ENCODE data around the gene ZNF354C. TPM values are rescaled to one million over a fixed set of nuclear protein-coding genes. Genes with fewer than 3 reads are reported as not detected.

The ZNF354C gene
- total RNA-seq, 4 donors from 2014 or later, result 5.9 to 38.7 (median 11.8) TPM

DNA sequence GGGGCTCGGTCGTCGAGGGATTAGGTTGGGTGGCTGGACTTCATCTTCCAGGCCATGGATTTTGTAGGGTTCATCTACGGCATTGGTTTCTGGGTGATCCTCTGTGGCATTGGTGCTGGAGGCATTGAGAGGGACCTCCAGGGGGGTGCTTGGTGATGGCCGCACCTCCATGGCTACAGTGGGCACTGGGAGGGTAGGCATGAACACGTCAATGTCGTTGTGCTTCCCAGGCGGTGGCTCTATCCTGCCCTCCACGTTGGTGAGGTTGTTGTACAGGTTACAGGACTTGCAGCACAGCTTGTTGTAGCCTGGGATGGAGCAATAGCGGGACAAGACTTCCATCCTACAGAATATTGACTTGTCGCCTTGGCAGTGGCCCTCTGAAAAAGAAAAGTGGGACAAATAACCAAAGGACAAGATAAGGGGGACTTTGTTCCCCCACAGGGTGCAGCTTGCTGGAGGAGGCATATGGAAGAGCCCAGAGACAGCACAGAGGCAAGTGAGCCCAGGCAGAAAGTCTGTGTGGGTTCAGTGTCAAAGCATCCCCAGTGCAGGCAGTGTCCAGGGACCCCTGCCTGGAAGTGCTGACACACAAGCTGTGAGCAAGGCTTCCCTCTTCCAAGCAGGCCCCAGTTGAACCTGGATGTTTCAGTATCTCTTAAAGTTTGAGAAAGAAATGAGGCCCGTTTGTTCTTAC, 53.9 kb downstream of the ZNF354C start:
- intact Hi-C loops (cut with DNase I; ENCODE audit: low total_unique reads), result no loop called here
- no peak for DNase-seq
- H3K36me3 ChIP-seq, result no peaks in the 10 kb centered on the region
- TF ChIP-seq, protein P1, sequence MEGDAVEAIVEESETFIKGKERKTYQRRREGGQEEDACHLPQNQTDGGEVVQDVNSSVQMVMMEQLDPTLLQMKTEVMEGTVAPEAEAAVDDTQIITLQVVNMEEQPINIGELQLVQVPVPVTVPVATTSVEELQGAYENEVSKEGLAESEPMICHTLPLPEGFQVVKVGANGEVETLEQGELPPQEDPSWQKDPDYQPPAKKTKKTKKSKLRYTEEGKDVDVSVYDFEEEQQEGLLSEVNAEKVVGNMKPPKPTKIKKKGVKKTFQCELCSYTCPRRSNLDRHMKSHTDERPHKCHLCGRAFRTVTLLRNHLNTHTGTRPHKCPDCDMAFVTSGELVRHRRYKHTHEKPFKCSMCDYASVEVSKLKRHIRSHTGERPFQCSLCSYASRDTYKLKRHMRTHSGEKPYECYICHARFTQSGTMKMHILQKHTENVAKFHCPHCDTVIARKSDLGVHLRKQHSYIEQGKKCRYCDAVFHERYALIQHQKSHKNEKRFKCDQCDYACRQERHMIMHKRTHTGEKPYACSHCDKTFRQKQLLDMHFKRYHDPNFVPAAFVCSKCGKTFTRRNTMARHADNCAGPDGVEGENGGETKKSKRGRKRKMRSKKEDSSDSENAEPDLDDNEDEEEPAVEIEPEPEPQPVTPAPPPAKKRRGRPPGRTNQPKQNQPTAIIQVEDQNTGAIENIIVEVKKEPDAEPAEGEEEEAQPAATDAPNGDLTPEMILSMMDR (IDR thresholded peaks at IDR 0.05), result no peak
- no peak for TF ChIP-seq POLR2A (IDR thresholded peaks at IDR 0.05)
- no peaks in the 10 kb centered on the region for H3K27me3 ChIP-seq
- H3K4me3 ChIP-seq, result no peak overlapping the region
- H3K27ac ChIP-seq, result no peak overlapping the region
- peaks cover 0 to 19% of the 10 kb centered on the region in 2 donors for H3K9me3 ChIP-seq
- H3K4me1 ChIP-seq, result no peaks in the 10 kb centered on the region

DNA sequence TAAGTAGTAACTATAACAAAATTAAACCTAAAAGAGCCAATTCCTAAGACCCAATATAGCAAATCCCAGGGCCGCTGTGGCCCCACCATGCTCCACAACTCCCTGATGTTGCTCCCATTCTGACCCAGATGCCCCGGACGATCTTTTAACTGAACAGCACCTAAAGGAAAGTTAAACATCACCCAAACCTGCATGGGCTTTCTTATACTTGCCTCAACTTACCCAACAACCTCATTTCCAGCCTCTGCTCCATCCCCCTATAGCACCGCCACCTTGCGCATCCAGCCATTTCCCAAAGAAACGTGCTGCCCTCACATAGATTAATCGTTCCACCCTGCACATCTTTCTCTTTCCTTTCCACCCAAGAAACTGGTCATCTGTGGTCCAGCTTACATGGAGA, 54.6 kb downstream of the ZNF354C start:
- Histone ChIP-seq H3K27ac (no peak overlapping the region), H3K27me3 (no peaks in the 10 kb centered on the region), H3K9me3 (peaks cover 0 to 19% of the 10 kb centered on the region in 2 donors), H3K4me1 (no peaks in the 10 kb centered on the region), H3K36me3 (no peaks in the 10 kb centered on the region), H3K4me3 (no peak overlapping the region)
- DNase-seq, result no peak
- intact Hi-C loops (cut with DNase I; ENCODE audit: low total_unique reads), result no loop called here
- TF ChIP-seq, protein P1 (IDR thresholded peaks at IDR 0.05), result no peak
- no peak for TF ChIP-seq POLR2A (IDR thresholded peaks at IDR 0.05)

DNA sequence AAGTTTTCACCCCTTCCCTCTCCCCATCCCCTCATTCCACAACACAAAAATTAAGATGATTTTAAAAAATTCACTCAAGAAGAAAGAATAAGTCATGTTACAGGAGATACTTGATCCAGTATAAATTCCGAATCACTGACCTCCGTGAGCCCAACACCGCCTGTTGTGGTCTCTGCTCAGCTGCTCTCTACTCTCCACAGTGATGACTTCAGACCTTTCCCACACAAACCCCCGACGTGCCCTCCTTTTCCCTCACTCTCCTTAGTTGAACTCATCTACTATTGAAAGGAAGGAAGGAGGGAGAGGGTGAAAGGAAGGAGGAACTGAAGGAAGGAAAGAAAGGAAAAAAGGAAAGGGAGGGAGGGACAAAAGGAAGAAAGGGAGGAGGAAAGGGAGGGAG, 55.1 kb downstream of the ZNF354C start:
- no peak for DNase-seq
- TF ChIP-seq POLR2A (IDR thresholded peaks at IDR 0.05), result no peak
- TF ChIP-seq, protein P1 (IDR thresholded peaks at IDR 0.05), result no peak
- H3K36me3 ChIP-seq, result no peaks in the 10 kb centered on the region
- H3K4me1 ChIP-seq, result no peaks in the 10 kb centered on the region
- H3K27me3 ChIP-seq, result no peaks in the 10 kb centered on the region
- no peak overlapping the region for H3K4me3 ChIP-seq
- no peak overlapping the region for H3K27ac ChIP-seq
- H3K9me3 ChIP-seq, result peaks cover 0 to 19% of the 10 kb centered on the region in 2 donors
- intact Hi-C loops (cut with DNase I; ENCODE audit: low total_unique reads), result no loop called here

DNA sequence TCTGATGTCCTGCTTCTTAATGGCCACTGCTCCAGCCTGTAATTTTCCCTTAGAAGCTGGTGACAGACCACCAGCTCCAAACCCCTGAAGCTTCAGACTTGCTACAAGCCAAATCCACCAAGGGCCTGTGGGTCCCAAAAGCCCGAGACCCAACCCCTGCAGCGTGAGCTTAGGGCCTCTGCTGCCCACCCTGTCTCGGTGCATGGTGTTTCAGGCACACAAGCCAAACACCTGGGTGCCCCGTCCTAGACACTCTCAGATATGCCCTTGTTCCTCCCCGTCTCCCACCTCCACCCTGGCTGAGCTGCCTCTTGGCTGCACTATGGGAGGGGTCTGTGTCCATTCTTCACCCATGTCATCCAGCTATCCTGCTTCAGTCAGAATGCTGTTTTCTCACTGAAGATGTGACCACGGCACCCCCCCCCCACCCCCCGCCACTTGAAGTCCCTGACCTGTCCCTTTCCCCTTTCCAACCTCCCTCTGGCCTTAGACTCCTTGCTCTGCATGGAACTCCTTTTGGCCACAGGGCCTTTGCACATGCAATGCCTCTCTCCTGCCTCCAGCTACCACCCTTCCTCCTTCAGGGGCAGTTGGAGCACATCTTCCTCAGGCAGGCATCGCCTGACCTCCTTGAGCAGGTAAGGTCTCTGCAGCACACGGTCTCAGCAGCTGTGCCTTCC, 55.8 kb downstream of the ZNF354C start:
- Histone ChIP-seq H3K4me1 (no peaks in the 10 kb centered on the region), H3K4me3 (no peak overlapping the region), H3K36me3 (no peaks in the 10 kb centered on the region), H3K9me3 (peaks cover 0 to 19% of the 10 kb centered on the region in 2 donors), H3K27me3 (no peaks in the 10 kb centered on the region), H3K27ac (no peak overlapping the region)
- intact Hi-C loops (cut with DNase I; ENCODE audit: low total_unique reads), result no loop called here
- no peak for DNase-seq
- TF ChIP-seq POLR2A (IDR thresholded peaks at IDR 0.05), result no peak
- TF ChIP-seq, protein P1 (IDR thresholded peaks at IDR 0.05), result no peak

DNA sequence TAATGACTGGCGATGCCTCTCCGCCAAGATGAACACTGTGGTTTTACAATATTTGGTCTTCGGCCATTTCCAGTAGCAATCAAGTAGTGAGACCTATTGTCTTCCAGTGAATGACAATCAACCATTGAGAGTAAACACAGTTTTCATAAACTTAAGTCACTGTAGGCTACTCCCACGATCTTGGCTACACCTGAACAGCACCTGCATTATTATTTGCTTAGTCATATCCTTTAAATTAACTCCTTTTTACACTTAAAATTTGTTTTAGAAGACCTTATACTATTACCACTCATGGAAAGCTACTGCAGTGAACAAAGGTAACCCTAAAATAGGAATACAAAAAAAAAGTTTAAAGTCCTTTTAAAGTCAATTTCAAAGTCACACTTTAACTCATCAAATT, 58.2 kb downstream of the ZNF354C start:
- TF ChIP-seq, protein P1 (IDR thresholded peaks at IDR 0.05), result no peak
- H3K4me1 ChIP-seq, result no peaks in the 10 kb centered on the region
- no peak overlapping the region for H3K27ac ChIP-seq
- intact Hi-C loops (cut with DNase I; ENCODE audit: low total_unique reads), result no loop called here
- no peak overlapping the region for H3K4me3 ChIP-seq
- no peaks in the 10 kb centered on the region for H3K27me3 ChIP-seq
- peaks cover 0 to 11% of the 10 kb centered on the region in 2 donors for H3K9me3 ChIP-seq
- no peak for DNase-seq
- no peaks in the 10 kb centered on the region for H3K36me3 ChIP-seq
